GM19463 (cell line): ENCODE data around the gene VTI1A.

Experiments
- ATAC-seq: cut with Tn5 transposase; IDR thresholded peaks from one replicate; pipeline ENCODE4 v1.9.1; 2021; ENCODE audit warnings: mild to moderate bottlenecking, moderate library complexity; ENCODE audit not compliant: unreplicated experiment

Gene VTI1A

DNA sequence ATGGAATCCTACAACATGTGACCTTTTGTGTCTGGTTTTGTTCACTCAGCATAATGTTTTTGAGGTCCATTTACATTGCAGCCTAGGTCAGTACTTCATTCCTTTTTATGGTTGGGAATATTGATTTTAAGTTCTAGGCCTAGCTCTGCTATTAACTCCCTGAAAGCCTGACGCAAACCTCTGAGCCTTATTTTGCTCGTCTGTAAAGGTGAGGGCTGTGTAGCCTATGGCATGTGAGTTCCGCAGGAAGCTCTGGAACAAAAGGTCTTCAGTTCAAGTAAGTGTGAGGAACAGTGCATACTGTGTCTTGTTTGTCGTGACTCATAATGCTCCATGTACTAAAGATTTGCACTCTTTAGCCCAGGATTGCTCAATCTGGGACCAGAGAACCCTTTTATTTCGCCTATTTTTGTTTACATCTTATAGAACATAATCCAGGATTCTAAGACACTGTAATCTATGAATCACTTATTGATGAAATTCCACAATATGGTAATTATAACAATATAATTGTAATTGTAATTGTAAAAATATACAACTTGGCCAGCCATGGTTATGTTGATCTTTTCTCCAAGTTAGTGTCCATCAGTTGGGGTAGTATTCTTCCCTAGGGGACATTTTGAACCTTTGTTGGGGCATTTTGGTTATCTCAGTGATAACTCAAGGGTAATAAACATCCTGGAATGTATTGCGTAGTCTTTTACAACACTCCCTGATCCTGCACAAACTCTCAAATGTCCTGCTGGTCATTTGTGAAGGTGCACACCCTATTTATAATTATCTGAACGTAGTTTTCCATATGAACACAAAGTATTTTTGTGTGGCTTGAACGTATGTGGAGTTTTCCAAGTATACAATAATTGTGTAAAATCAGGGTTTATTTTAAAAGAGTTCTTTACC lies 184.7 kb downstream of the VTI1A start:
- ATAC-seq: no peak

DNA sequence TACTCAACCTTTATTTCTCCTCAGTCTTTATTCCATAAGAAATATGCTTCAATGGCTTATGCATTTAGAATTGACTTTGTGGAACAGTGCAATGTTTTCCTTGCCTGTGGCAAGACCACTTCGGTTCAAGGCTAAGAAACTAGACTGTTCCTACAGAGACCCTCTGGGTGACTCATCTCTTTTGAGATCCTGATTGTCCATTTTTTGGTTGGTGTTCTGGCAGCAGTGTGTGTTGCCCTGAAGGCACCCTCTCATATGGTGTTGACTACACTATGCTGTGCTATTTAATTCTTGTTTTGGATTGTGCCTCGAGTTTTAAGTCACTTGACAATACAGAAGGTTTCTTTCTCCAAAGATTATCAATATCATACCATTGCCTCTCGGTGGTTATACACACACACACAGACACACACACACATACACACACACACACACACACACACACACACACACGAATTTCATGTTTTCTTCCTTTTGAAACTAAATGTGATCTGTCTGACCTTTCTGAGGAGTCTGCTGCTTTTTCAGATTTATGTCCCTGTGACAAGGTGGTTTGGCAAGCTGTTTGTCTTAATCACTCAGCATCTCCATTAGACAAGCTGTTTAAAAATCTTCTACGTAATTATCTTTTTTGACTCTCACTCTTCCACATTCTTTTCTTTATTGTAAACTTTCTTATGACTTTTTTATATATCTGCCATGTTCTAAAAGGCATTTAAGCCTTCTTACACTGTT lies 187.2 kb downstream of the VTI1A start:
- ATAC-seq: no peak

DNA sequence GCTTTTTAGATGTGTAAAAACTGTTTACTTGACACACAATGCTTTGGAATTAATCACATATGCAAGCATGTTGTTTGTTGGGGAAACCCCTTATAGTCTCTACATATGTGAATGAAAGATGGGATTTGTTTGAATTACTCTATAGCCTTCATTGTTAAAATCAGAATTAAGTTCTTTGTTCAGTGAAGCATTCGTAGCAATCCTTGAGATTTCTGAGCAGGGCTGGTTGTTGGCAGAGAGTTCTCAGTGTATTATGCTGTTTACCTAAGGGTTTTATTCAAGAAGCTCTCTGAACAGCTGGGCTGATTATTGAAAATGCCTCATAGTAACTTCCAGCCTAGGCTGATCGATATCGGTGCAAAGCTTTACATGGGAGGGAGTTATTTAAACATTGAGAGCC lies 190.9 kb downstream of the VTI1A start:
- ATAC-seq: no peak

DNA sequence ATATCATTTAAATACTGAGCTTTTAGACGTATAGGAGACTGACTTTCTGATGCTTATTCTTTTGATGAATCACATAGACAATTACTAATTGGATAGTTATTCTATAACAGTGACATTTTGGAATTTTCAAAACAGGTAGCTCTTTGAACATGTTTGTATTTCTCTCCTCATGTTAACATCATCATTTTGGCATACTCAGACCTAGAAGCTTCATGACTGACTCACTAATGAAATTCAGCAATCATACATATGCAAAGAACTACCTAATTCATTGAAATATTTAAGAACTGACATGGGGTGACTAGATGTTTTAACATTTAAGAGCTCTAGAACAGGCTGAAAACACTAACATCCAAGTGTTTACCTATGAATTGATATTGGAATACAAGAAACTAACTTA lies 192.3 kb downstream of the VTI1A start:
- no peak for ATAC-seq

DNA sequence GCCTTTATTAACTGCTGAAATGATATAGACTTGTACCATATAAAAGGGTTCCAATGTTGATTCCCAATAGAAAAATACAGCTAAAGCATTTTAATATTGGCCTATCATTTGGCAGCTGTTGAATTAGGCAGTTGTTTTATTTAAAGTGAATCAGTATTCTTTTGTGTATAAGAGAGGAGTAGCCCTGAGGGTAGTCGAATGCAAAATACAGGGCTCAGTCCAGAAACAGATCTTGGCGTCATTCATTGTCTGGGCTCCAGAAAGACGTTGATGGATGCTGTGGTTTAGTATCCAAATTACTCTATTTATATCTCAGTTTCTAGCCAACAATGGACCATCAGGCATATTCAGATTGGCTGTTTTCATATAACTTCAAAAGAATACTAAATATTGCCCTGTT lies 193.6 kb downstream of the VTI1A start:
- ATAC-seq: no peak

DNA sequence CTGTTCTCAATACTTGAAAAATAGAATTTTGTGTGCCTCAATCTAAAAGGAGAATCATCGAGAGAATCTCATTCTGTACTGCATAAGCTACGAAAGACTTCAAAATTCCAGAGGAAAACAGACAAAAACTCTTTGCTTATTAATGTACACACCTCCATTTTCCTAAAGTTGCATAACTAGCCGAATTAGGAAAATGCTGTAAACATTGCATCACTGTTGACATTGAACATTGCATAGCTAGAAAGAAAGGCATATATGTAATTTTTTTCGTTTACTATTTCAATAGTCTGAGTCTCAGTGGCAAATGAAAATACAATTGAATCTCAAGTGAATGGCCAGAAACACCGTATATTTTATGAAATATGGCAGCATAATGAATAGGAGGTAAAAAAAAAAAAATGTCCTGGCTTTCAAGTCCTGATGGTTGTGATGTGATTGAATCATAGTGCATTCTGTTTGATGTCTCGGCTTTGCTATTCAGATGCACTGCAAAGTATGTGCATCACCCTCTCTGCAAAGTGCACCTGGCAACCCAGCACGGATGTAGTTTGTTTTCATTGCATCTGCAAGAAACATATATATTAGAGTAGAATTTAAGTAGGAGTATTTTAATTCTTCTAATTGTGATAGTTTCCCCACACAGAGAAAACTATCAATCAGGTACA lies 196.7 kb downstream of the VTI1A start:
- no peak for ATAC-seq

DNA sequence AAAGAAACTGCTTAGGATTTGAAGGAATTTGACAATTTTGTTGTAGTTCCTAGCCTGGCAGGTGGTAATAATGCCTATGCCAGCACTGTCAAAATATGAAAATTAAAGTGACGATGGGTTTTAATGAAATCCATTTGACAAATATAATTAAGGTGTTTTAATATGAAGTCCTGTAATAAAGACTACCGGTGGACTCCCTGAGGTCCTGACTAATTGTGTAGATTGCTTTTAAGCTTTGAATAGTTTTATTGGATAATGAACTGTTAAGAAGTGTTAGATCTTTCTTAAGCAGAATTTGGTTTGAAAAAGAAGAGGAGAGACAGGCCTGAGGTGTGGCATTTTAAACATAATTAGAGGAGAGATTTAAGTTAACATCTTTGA lies 197.2 kb downstream of the VTI1A start:
- ATAC-seq: no peak

DNA sequence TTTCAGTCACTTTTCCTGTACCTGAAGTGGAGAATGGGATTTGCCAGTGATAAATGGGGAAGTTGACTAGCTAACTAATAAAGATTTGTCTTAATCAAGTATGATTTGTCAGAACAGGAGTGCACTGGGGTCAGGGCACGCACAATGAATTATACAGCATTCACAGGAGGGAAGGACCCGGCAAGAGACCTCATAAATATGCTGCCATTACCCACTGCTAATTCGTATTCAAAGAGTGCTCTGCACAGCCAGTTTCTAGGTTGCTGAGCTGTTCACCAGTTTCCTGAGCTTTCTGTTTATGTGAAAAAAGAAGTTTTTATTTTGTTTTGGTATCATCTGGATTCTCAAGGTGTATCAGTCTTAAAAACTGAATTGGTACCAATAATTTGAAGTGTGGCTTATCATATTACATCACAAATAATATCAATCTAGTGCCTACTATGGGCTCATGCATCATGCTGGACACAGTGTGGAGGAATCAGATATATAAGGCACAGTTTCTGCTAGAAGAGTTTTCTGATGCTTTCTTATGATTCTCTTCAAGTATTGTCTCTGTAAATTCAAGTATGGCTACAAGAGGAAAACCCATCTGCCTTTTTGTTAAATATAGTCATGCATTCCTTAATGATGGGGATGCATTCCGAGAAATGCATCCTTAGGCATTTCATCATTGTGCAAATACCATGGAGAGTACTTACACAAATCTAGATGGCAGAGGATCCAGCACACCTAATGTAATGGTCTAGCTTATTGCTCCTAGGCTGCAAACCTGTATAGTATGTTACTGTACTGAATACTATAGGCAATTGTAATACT lies 202.2 kb downstream of the VTI1A start:
- ATAC-seq: no peak

DNA sequence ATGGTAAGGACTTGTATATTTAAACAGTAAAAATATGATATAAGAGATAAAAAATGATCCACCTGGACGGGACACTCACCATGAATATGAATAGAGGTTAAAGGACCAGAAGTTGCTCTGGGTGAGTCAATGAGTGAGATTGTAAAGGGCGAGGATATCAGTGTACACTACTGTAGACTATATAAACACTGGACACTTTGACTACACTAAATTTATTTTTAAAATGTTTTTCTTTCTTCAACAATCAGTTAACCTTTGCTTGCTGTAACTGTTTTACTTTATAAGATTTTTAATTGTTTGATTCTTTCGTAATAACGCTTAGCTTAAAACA lies 202.8 kb downstream of the VTI1A start:
- no peak for ATAC-seq

DNA sequence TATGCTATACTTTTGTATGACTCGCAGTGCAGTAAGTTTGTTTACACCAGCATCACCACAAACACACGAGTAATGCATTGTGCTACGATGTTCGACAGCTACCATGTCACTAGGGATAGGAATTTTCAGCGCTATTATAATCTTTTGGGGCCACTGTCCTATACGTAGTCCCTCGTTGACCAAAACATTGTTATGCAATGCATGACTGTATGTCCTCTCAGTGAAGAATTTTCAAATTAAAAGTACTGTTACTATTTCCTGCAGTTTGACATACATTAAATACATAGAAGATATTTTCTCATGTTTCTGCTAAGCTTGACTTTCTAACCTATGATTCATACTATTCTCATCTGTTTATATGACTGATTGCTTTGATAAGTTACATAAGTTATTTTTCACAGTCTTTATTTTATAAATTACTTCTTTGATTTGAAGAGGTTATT lies 203.6 kb downstream of the VTI1A start:
- no peak for ATAC-seq

DNA sequence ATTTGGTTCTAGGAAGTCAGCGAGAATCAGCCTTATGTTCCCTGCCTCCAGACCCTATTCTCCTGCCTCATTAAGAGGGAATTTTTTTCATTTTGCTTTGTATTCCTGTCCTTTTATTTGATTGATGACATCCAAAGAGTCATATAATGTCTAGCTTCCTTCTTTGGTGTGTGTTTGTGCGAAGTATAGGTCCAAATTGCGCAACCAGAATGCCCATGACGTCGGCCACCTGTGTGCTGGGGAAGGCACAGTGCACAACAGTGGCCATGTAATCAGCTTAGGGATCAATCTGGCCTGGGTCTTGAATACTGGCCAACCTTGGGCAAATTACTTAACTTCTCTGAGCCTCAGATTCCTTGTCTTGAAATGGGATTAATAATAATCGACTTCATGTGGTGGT lies 206.2 kb downstream of the VTI1A start:
- no peak for ATAC-seq

DNA sequence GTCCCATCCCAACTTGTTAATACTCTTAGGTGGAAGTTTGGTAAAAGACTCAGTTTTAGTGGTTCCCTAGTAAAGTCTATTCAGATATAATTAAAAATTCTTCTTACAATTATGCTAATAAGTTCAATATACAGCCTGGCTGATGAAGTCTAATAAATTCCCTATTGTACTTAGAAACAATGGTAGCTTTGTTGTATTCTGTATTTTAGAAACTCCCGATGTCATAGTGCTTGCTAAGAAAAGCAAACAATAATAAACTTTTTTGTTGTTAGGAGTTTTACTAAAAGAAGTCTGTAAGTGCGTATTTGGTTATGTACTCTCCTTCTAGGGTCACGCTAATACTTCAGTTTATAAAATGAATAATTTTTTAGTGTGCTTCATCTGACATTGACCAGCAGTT lies 206.8 kb downstream of the VTI1A start:
- ATAC-seq: no peak

DNA sequence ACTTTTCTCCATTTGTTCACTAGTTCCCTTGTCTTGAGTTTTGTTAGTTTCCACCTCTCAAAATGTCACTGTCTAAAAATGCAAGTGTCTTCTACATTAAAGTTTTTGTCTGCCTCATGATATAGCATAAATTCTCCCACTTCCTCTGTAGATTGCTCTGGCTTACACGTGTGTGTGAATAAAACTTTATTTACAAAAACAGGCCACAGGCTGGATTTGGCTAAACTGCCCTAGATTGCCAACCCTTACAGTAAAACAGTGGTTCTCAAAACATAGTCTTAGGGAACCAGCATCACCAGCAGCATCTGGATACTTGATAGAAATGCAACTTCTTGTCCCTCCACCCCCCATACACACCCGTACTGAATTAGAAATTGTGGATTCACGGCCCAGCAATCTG lies 207.8 kb downstream of the VTI1A start:
- ATAC-seq: no peak

DNA sequence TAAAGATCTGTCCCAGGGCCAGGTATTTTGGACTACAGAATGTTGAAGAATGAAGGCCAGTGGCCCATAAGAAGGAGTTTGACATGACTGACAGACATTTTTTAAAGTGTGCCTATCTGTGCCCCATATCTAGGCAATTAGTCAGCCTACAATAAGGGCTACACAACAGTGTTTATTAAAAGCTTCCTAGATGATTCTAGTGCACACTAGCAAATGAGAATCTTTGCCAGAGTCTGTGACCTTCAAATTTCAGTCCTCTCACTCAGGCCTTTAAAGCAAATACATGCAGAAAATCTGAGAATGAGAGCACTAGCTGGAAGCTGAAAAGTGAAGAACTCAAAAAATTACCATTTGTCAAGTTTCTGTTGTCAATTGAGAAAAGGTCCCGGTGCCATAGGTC lies 208.7 kb downstream of the VTI1A start:
- no peak for ATAC-seq

DNA sequence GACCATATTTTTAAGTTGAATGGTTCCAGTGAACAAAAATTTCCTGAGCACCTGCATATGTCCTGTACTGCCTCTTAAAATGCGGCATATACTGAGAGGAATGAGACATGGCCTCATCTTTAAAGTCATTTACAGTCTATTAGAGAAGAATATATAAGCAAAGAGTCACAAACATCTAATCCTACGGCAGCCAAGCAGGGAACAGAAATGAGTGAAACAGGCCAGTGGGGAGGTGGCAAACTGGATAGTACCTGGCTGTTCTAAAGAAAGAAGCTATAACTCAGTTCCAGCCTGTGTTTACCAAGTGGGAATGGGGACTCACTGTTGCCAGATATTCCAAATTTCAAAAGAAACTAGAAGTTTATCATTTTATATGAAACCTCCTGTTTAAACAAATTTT lies 211.4 kb downstream of the VTI1A start:
- no peak for ATAC-seq

DNA sequence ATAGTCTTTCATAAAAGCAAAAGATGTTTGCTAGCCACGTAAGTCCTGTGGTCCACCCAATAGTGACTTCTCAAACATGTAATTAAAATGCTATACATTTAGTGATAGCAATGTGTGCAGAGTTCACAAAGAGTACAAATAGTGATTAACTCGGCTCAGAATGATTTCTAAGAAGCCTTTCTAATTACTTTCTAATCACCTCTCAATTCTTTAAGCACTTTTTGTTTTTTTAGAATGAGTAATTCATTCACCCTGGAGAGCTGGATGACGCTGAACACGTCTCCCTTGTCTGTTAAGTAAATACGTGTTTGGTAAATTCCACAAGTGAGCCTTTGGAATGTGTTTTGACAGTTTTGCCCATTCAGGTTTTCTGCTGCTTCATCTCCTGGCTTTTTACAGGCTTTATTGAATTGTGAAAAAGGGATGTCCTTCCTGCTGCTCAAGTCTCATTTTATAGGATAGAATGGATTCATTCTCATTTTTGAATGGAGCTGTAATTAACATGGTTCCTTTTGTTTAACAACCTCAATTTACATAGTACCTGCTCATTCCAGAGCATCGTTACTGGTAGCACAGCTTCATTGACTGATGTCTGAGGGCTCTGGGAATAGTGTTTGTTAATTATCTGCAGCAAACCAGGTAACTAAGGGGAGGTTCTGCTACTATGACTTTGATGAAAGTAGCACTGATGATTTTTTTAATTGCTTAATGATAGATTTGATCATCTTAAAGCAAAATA lies 212.1 kb downstream of the VTI1A start:
- no peak for ATAC-seq

DNA sequence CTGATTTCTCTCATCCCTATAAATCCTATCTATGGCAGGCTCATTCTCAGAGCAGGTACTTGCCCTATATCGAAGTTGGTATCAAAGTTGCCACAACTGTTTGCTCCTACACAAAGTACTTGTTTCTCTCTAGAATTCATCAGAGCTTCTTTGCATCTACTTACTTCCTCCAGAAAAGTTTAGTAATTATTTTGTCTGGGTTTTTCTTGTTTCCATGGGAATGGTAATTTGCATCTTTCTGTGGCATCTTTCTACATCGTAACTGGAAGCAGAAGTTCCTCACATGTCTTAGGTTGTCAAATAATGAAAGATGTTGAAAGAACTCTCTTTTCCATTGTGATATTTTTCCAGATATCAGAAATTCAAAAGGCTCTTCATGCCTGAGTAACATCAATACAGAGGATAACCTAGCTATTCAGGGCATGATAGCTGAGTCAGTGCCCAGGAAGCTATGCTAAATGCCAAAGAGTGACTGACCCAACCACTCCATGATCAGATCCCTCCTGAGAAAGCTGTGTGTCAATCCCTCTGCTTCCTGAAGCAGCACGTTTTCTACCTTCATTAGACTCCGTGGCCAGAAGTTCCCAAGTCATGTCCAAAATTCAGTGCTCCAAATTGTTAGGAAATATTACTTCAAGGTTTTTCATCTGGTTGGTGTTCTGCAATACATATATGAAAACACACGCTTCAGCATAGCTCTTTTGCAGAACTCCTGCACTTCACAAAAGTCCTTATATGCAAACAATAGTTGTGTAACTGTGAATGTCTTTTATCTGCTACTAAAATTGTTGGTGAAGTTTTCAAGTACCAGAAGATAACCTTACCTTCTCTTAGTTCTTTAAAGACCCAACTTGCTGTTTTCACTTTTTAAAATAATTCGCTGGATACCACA lies 216.5 kb downstream of the VTI1A start:
- no peak for ATAC-seq

DNA sequence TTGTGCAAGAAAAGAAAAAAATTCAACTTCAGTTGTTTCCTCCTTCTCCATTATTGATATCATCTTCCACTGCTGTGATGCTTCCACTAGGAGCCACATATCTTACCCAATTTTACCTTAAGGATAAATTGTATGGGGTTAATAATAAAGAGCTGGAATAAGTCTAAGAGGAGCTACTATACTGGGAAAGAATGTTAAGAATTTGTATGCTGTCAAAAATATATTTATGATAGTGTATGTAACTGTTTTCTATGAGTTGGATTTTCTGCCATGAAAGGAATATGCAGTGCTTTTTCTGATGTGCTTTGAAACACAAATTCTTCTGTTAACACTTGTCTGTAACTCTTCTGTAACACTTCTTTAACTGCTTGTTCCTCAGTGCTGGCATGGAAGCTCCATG lies 219.1 kb downstream of the VTI1A start:
- no peak for ATAC-seq

DNA sequence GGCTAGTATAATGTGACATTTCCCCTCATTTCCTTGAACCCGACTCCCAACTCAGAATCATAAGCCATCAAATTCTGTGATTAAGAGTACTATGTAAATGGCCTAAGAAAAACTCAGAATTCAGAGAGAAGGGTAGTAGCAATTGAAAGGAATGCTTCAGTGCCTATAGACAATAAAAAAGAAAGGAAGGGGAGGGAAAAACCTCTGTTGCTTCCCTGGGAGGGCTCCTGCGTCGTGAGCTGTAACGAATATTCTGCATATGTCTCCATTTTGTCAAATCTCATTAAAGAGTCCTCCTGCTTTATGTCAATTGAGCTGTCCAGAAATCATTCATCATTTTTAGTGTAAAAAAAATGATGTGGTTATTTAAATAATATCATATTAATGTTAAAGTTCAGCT lies 223.0 kb downstream of the VTI1A start:
- no peak for ATAC-seq
